Upper lobe of right lung (tissue), 1 donor: ENCODE data around the gene SHC3. TPM values are rescaled to one million over a fixed set of nuclear protein-coding genes. Genes with fewer than 3 reads are reported as not detected.

Source experiments
- ATAC-seq: fragments of 200-7000 bp; cut with Tn5 transposase; one replicate; pipeline ENCODE4 v1.9.1; 2020; ENCODE audit warnings: mild to moderate bottlenecking, moderate library complexity
- DNase-seq: peaks from one replicate; pipeline ENCODE4 v3.0.0-alpha.2; 2020
- H3K27ac ChIP-seq: fragments of 200-600 bp; one replicate; pipeline ENCODE4 v1.8.0; 2022
- H3K27me3 ChIP-seq: fragments of 200-600 bp; one replicate; pipeline ENCODE4 v1.8.0; 2022; ENCODE audit warnings: mild to moderate bottlenecking
- H3K36me3 ChIP-seq: fragments of 200-600 bp; one replicate; pipeline ENCODE4 v1.8.0; 2022
- H3K4me1 ChIP-seq: fragments of 200-600 bp; one replicate; pipeline ENCODE4 v1.8.0; 2022
- H3K4me3 ChIP-seq: fragments of 200-600 bp; one replicate; pipeline ENCODE4 v1.8.0; 2022; ENCODE audit warnings: mild to moderate bottlenecking
- H3K9me3 ChIP-seq: fragments of 200-600 bp; one replicate; pipeline ENCODE4 v1.8.0; 2022
- intact Hi-C: fragments of 100-400 bp; cut with DNase I; formaldehyde crosslinking; loops from one replicate; pipeline ENCODE4 v1.11.0; 2022
- total RNA-seq: library from RNA; stranded (reverse); fragmentation: NEBNext Ultra II Directional; extraction: Animal tissue kit (Norgen Biotek cat#: 25700); gene quantifications from one replicate; pipeline ENCODE4 v1.2.1, GENCODE V29; 2021
- TF ChIP-seq, protein P1 (sequence below): fragments of 200-600 bp; IDR thresholded peaks from one replicate; pipeline ENCODE4 v1.8.0; 2022; ENCODE audit warnings: antibody characterized with exemption
- donor health status: DM: no; HTN: yes; CAD: no; lungs with severe emphysema.

Gene SHC3
- total RNA-seq, 1 donor from 2014 or later, result 12.9 TPM

DNA sequence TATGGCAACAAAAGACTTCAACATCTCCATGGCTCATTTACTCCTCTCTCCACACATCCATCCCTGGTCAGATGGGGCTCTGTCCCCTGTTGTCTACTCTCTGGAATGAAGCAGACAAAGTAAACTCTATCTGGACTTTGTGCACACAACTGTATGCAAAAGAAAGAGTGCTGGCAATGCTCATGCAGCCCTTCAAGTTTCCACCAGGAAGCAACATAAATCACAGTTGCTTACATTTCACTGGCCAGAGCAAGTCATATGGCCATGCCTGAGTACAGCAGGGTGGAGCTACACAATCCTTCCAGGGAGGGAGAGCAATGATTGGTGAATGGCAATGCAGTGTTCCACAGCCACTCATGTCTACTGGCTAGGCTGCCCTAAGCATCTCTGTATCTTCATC is 12.4 kb upstream of the SHC3 start:
- Histone ChIP-seq H3K4me1 (no peaks in the 10 kb centered on the region), H3K27me3 (no peaks in the 10 kb centered on the region), H3K9me3 (no peaks in the 10 kb centered on the region), H3K4me3 (no peak overlapping the region), H3K27ac (no peak overlapping the region), H3K36me3 (no peaks in the 10 kb centered on the region)
- ATAC-seq (no peak), DNase-seq (no peak)
- TF ChIP-seq, protein P1, sequence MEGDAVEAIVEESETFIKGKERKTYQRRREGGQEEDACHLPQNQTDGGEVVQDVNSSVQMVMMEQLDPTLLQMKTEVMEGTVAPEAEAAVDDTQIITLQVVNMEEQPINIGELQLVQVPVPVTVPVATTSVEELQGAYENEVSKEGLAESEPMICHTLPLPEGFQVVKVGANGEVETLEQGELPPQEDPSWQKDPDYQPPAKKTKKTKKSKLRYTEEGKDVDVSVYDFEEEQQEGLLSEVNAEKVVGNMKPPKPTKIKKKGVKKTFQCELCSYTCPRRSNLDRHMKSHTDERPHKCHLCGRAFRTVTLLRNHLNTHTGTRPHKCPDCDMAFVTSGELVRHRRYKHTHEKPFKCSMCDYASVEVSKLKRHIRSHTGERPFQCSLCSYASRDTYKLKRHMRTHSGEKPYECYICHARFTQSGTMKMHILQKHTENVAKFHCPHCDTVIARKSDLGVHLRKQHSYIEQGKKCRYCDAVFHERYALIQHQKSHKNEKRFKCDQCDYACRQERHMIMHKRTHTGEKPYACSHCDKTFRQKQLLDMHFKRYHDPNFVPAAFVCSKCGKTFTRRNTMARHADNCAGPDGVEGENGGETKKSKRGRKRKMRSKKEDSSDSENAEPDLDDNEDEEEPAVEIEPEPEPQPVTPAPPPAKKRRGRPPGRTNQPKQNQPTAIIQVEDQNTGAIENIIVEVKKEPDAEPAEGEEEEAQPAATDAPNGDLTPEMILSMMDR, result no peak
- intact Hi-C loops, result no loop called here

DNA sequence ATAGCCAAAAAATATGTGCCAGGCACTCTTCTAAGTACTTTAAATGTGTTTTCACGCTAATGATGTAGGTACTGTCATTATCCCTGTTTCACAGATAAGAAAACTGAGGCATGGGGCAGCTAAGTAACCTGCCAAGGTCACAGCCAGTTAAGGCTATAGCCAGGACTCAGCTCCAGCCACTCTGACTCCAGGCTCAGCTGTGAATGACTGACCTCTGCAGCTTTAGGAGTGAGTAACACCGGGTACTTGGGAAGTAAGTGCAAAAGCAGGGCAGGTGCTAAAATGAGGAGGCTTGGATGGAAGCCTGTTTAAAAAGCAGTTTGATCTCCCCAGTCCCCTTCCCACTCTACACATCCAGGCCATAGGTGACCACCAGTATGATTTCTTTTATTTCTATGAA is 10.6 kb upstream of the SHC3 start:
- H3K9me3 ChIP-seq, result no peaks in the 10 kb centered on the region
- no peak for DNase-seq
- H3K4me1 ChIP-seq, result no peaks in the 10 kb centered on the region
- no peak overlapping the region for H3K27ac ChIP-seq
- peak; percentile 34 for ATAC-seq
- H3K27me3 ChIP-seq, result no peaks in the 10 kb centered on the region
- no peak overlapping the region for H3K4me3 ChIP-seq
- intact Hi-C loops, result no loop called here
- H3K36me3 ChIP-seq, result no peaks in the 10 kb centered on the region
- TF ChIP-seq, protein P1, result no peak

DNA sequence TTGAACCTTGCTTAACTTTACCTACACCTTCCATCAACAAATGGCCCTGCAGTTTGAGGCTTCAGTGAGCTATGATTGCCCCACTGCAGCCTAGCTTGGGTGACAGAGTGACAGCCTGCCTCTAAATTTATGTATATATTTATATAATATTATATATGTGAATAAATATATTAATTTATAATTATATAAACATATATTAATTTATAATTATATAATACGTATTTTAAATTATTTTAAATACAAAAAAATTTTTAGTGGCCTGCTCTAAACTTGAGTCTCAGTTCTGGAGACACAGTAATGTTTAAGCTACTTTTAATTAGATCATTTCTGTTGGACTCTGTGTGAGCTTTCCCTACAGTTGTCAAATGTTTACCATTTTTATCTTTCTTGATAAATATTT is 9.3 kb upstream of the SHC3 start:
- TF ChIP-seq, protein P1, result no peak
- ATAC-seq (no peak), DNase-seq (no peak)
- no peak overlapping the region for H3K27ac ChIP-seq
- H3K4me1 ChIP-seq, result no peaks in the 10 kb centered on the region
- intact Hi-C loops, result no loop called here
- H3K27me3 ChIP-seq, result no peaks in the 10 kb centered on the region
- H3K9me3 ChIP-seq, result no peaks in the 10 kb centered on the region
- H3K36me3 ChIP-seq, result no peaks in the 10 kb centered on the region
- H3K4me3 ChIP-seq, result no peak overlapping the region

DNA sequence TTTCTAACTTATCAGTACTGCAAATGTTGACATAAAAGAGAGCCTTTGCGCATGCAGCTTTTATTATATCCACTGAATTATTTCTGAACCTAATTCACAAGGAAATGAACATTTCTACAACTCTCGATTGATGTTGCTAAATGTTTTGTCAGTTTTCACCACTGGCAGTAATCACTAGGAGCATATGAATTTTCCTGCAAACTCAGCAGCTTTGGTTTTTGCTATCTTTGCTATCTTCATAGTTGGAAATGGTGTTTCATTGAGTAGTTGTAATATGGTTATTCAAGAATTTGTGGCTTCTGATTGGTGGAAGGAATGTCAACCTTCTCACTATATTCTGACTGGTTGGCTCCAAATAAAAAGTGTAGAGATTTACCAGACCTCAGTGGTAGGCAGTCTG is 8.9 kb upstream of the SHC3 start:
- Histone ChIP-seq H3K27me3 (no peaks in the 10 kb centered on the region), H3K27ac (no peak overlapping the region), H3K36me3 (no peaks in the 10 kb centered on the region), H3K9me3 (no peaks in the 10 kb centered on the region), H3K4me1 (no peaks in the 10 kb centered on the region), H3K4me3 (no peak overlapping the region)
- DNase-seq (no peak), ATAC-seq (no peak)
- intact Hi-C loops, result no loop called here
- TF ChIP-seq, protein P1, result no peak

DNA sequence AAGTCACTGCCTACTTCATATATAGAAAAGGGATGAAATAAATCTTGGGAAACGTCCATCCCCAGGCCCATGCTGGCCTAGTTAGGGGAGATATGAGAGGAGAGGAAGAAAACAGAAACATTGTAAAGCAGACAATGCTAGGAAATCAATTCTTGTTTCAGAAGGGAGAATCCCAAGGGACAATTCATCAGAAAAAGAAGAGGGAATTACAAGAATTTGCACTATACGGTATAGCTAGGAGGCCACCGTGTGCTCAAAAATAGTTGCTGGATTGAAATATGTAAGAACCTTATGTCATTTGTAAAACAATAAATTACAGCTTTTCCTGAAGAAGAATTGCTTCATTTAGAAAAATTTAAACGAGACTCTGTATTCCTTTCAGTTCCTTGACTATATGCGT is 8.3 kb upstream of the SHC3 start:
- ATAC-seq (no peak), DNase-seq (no peak)
- TF ChIP-seq, protein P1, result no peak
- H3K27me3 ChIP-seq, result no peaks in the 10 kb centered on the region
- H3K36me3 ChIP-seq, result no peaks in the 10 kb centered on the region
- intact Hi-C loops, result no loop called here
- H3K4me1 ChIP-seq, result no peaks in the 10 kb centered on the region
- no peak overlapping the region for H3K4me3 ChIP-seq
- H3K9me3 ChIP-seq, result no peaks in the 10 kb centered on the region
- no peak overlapping the region for H3K27ac ChIP-seq

DNA sequence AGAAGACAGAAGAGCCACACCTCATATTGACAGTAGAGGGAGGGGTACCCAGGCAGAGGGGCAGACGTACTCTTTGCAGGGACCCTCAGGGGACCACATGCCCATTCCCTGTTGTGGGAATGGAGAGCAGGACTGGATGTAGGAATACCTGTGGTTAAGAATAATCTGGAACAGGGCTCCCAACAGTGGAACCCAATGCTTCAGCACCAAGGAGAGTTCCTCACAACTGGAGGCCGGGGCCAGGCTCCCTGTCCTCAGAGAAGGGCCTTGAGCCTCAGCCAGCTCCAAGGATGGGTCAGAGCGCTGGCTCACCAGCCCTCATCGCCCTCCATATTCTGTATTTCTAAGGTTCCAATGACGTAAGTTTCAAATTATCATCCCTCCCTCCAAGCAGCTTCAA is 7.4 kb upstream of the SHC3 start:
- Histone ChIP-seq H3K27ac (no peak overlapping the region), H3K9me3 (no peaks in the 10 kb centered on the region), H3K4me3 (no peak overlapping the region), H3K36me3 (no peaks in the 10 kb centered on the region), H3K27me3 (no peaks in the 10 kb centered on the region), H3K4me1 (no peaks in the 10 kb centered on the region)
- DNase-seq (no peak), ATAC-seq (no peak)
- TF ChIP-seq, protein P1, result no peak
- intact Hi-C loops, result no loop called here
